ENCODE data around the gene C6orf132.

- TF ChIP-seq EZH2 (IDR thresholded peaks at IDR 0.05; ENCODE audit: borderline replicate concordance, low read depth, low read length, poor library complexity, severe bottlenecking), result no peak
- TF ChIP-seq CTCF (conservative IDR thresholded peaks at IDR 0.05; ENCODE audit: low read depth, low read length), result no peak
These were observed 30.1 kb downstream of the C6orf132 start for GRCh38 chr6:42112351-42112750.
